SU-DHL-6 (cell line): ENCODE measurements around the gene CDK11A.

Experiments used
- CTCF ChIP-seq: fragments of 200-600 bp; sonication (generic); IDR thresholded peaks from one replicate; pipeline ENCODE4 v1.5.1; 2017; ENCODE audit warnings: antibody characterized with exemption, mild to moderate bottlenecking, low read length, moderate library complexity; ENCODE audit not compliant: insufficient read depth, poor library complexity, severe bottlenecking
- EZH2phosphoT487 ChIP-seq: fragments of 200-600 bp; sonication (generic), shearing (Covaris generic); conservative IDR thresholded peaks from 2 replicates; pipeline ENCODE4 v1.6.1; 2018; ENCODE audit warnings: mild to moderate bottlenecking, antibody characterized with exemption, low read length, moderate library complexity, mixed read lengths

- TF ChIP-seq CTCF (no peak), EZH2phosphoT487 (no peak)
Observed at GRCh38 chr1:1771096-1771495, 46.9 kb upstream of the CDK11A start.
